Kidney epithelial cell (primary cell): ENCODE results near the gene PRKCSH. TPM values are rescaled to one million over a fixed set of nuclear protein-coding genes. Genes with fewer than 3 reads are reported as not detected.
A peak's percentile ranks its signal among the peaks of the same experiment; 100 is the strongest.
"Not testable (repeated sequence)": the region's sequence is repeated elsewhere in the genome, so short reads cannot be mapped to it uniquely, and the experiment has no call there.

Source experiments
- DNase-seq: peaks from one replicate; pipeline ENCODE4 v3.0.0-alpha.2; 2010; ENCODE audit warnings: low read depth
- H3K27me3 ChIP-seq: 2 replicates; pipeline ENCODE4 v1.6.0; 2011; ENCODE audit warnings: low read length; ENCODE audit not compliant: control insufficient read depth, insufficient read depth
- H3K36me3 ChIP-seq: 2 replicates; pipeline ENCODE4 v1.5.1; 2011; ENCODE audit warnings: low read length; ENCODE audit not compliant: control insufficient read depth, insufficient read depth
- H3K4me3 ChIP-seq: 2 replicates; pipeline ENCODE4 v1.5.1; 2011; ENCODE audit warnings: low read depth, mild to moderate bottlenecking, control low read depth, low read length
- CTCF ChIP-seq: IDR thresholded peaks from 2 replicates; pipeline ENCODE4 v1.5.1; 2011; ENCODE audit warnings: mild to moderate bottlenecking, moderate library complexity, low read length, control low read depth, inconsistent platforms; ENCODE audit not compliant: insufficient read depth, poor library complexity, severe bottlenecking
- total RNA-seq: library from RNA; depleted of rRNA; stranded (reverse); fragments of >200 nt; gene quantifications from 2 replicates; pipeline ENCODE4 v1.2.3, GENCODE V29; 2015

PRKCSH gene
- total RNA-seq, 1 donor from 2014 or later: 269 TPM

DNA sequence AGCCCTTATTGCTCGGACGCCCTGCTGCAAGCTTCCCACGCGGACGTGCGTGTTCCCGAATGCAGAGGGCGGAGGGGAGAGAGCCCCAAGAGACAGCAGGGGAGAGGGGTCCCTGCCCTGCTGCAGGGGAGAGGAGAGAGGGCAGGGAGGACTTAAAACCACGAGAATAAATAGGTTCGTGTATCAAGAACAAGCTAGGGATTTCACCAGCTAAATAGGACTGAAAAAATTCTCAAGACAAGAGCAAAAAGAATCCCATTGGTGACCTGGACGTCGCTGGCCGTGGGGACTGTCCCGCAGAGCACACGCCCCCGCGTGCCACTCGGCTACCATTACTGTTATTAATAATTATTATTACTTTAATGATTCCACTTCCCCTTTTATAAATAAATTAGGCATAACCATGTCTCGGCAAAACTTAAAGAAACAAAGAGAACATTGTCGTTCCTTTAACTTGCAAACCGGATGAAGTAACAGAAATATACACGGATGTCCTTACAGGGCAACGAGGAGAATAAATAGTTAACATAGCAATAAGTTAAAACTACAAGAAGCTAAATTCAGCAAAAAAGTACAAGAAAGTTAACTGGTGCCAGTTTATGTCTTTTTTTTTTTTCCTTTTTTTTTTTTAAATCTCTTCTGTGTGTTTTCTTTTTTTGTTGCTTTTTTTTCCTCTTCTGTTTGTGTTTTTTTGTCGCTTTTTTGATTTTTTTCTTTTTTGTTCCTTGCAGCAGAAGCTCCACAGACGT, 16.6 kb downstream of the PRKCSH start:
- Histone ChIP-seq H3K4me3 (no peak overlapping the region), H3K36me3 (no peaks in the 10 kb centered on the region), H3K27me3 (peaks cover 3% of the 10 kb centered on the region)
- DNase-seq: no peak
- no peak for TF ChIP-seq CTCF

DNA sequence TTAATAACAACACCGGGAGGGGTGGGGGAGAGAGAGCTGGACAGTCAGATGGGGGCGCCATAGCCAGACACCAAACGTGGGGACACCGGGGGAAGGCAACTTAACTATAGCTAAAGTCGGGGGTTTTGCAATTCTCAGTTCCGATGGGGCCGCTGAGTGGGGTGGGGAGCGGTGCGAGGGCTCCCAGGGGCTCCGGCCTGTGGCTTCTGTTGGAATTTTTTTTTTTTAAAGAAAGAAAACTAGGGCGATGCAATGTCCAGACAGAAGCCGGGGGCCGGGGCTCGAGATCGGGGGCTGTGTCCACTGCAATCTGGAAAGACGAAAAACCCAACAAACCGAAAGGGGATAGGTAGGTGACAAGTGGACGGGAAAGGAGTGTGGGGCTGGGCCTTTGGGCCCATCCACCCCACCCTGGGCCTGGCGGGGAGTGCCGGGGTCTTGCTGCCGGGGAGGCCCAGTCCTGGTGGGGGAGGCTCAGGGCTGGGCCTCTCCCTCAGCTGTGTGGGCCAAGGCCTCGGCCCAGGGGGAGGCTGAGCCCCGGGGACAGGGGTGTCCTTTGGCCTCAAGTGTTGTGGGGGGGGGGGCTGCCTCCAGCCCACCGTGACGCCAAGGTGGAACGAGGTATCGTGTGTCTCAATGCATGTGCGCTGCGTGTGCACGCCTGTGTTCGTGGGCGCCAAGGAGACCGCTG, 17.3 kb downstream of the PRKCSH start:
- DNase-seq: no peak
- Histone ChIP-seq H3K36me3 (no peaks in the 10 kb centered on the region), H3K4me3 (no peak overlapping the region), H3K27me3 (peaks cover 3% of the 10 kb centered on the region)
- TF ChIP-seq CTCF: peak; percentile 35

- Histone ChIP-seq H3K4me3 (no peak overlapping the region), H3K27me3 (peaks cover 3% of the 10 kb centered on the region), H3K36me3 (no peaks in the 10 kb centered on the region)
- no peak for DNase-seq
- peak; percentile 55 for TF ChIP-seq CTCF
Measured at GRCh38 chr19:11453468-11454341, 18.3 kb downstream of the PRKCSH start.

DNA sequence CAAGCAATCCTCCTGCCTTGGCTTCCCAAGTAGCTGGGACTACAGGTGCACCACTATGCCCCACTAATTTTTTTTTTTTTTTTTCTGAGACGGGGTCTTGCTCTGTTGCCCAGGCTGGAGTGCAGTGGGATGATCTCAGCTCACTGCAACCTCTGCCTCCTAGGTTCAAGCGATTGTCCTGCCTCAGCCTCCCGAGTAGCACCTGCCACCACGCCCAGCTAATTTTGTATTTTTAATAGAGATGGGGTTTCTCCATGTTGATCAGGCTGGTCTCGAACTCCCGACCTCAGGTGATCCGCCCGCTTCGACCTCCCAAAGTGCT, 19.8 kb downstream of the PRKCSH start:
- H3K4me3 ChIP-seq, H3K36me3 ChIP-seq, H3K27me3 ChIP-seq, DNase-seq: not testable (repeated sequence)

DNA sequence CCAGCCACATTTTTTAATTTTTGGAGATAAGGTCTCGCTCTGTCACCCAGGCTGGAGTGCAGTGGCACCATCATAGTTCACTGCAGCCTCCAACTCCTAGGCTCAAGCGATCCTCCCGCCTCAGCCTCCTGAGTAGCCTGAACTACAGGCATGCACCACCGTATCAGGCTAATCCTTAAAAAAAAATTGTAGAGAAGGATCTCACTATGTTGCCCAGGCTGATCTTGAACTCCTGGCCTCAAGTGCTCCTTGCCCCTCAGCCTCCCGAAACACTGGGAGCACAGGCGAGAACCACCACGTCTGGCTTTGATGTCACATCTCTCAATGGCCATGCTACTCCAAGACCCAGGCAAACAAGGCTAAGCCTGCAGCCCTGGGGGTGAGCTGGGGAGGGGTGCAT, 21.2 kb downstream of the PRKCSH start:
- DNase-seq: no peak
- Histone ChIP-seq H3K4me3 (no peak overlapping the region), H3K27me3 (peaks cover 3% of the 10 kb centered on the region), H3K36me3 (no peaks in the 10 kb centered on the region)
- TF ChIP-seq CTCF: no peak

- Histone ChIP-seq H3K4me3 (no peak overlapping the region), H3K27me3 (peaks cover 3% of the 10 kb centered on the region), H3K36me3 (no peaks in the 10 kb centered on the region)
- TF ChIP-seq CTCF: no peak
- DNase-seq: no peak
Measured at GRCh38 chr19:11457115-11457514, 21.7 kb downstream of the PRKCSH start.
